SK-N-SH treated with all-trans-retinoic acid at 6 μM for 48 hours (cell line): ENCODE measurements around the gene SPDYE6.

Source experiments
- ATAC-seq: fragments of 200-7000 bp; cut with Tn5 transposase; 3 replicates; pipeline ENCODE4 v1.9.1; 2020; ENCODE audit warnings: mild to moderate bottlenecking, moderate library complexity
- ARNTL ChIP-seq: fragments of 450-650 bp; formaldehyde crosslinking; IDR thresholded peaks from 2 replicates; pipeline ENCODE4 v1.5.0; 2020; ENCODE audit warnings: low read depth, mild to moderate bottlenecking, moderate library complexity, borderline replicate concordance
- BACH2 ChIP-seq: fragments of 250-450 bp; sonication (Bioruptor Pico); IDR thresholded peaks from 2 replicates; pipeline ENCODE4 v1.9.0; 2021; ENCODE audit warnings: mild to moderate bottlenecking, borderline replicate concordance
- CREB5 ChIP-seq: fragments of 250-450 bp; sonication (Bioruptor Pico); IDR thresholded peaks from 2 replicates; pipeline ENCODE4 v1.5.1; 2020; ENCODE audit warnings: low read depth, mild to moderate bottlenecking, moderate library complexity
- CSDC2 ChIP-seq: fragments of 250-450 bp; sonication (Bioruptor Pico); IDR thresholded peaks from 2 replicates; pipeline ENCODE4 v1.5.0; 2020; ENCODE audit warnings: mild to moderate bottlenecking, moderate library complexity
- ESRRG ChIP-seq: fragments of 250-450 bp; sonication (Bioruptor Pico); IDR thresholded peaks from 2 replicates; pipeline ENCODE4 v1.6.1; 2021; ENCODE audit warnings: mild to moderate bottlenecking
- GLIS3 ChIP-seq: fragments of 250-450 bp; sonication (Bioruptor Pico); IDR thresholded peaks from 2 replicates; pipeline ENCODE4 v1.5.0; 2020; ENCODE audit warnings: mild to moderate bottlenecking, moderate library complexity
- ISL1 ChIP-seq: fragments of 250-450 bp; sonication (Bioruptor Pico); IDR thresholded peaks from 2 replicates; pipeline ENCODE4 v2.1.2; 2022; ENCODE audit warnings: mild to moderate bottlenecking, moderate library complexity
- PATZ1 ChIP-seq: fragments of 250-450 bp; sonication (Bioruptor Pico); IDR thresholded peaks from 2 replicates; pipeline ENCODE4 v1.8.0; 2020; ENCODE audit warnings: mild to moderate bottlenecking, moderate library complexity, borderline replicate concordance
- PPARA ChIP-seq: fragments of 250-450 bp; sonication (Bioruptor Pico); IDR thresholded peaks from 2 replicates; pipeline ENCODE4 v1.5.0; 2020; ENCODE audit warnings: mild to moderate bottlenecking, borderline replicate concordance
- RARB ChIP-seq: fragments of 250-450 bp; sonication (Bioruptor Pico); IDR thresholded peaks from 2 replicates; pipeline ENCODE4 v1.8.0; 2021; ENCODE audit warnings: mild to moderate bottlenecking, moderate library complexity
- SNAI2 ChIP-seq: fragments of 250-450 bp; sonication (Bioruptor Pico); IDR thresholded peaks from 2 replicates; pipeline ENCODE4 v1.5.0; 2020; ENCODE audit warnings: mild to moderate bottlenecking, moderate library complexity
- TCF4 ChIP-seq: fragments of 250-450 bp; sonication (Bioruptor Pico); IDR thresholded peaks from 2 replicates; pipeline ENCODE4 v1.8.0; 2021; ENCODE audit warnings: mild to moderate bottlenecking, moderate library complexity, borderline replicate concordance
- ZC3H10 ChIP-seq: fragments of 250-450 bp; sonication (Bioruptor Pico); IDR thresholded peaks from 2 replicates; pipeline ENCODE4 v1.5.1; 2021; ENCODE audit warnings: mild to moderate bottlenecking, moderate library complexity
- ZFP3 ChIP-seq: fragments of 250-450 bp; sonication (Bioruptor Pico); IDR thresholded peaks from 2 replicates; pipeline ENCODE4 v1.5.0; 2020; ENCODE audit warnings: mild to moderate bottlenecking, moderate library complexity
- ZFP30 ChIP-seq: fragments of 450-650 bp; formaldehyde crosslinking; IDR thresholded peaks from 2 replicates; pipeline ENCODE4 v1.5.0; 2022; ENCODE audit warnings: mild to moderate bottlenecking, moderate library complexity
- ZNF565 ChIP-seq: fragments of 450-650 bp; formaldehyde crosslinking; conservative IDR thresholded peaks from 2 replicates; pipeline ENCODE4 v1.5.0; 2020; ENCODE audit warnings: low read depth, mild to moderate bottlenecking, moderate library complexity
- ZNF70 ChIP-seq: fragments of 450-650 bp; formaldehyde crosslinking; IDR thresholded peaks from 2 replicates; pipeline ENCODE4 v1.5.0; 2020; ENCODE audit warnings: mild to moderate bottlenecking, moderate library complexity
- ZNF8 ChIP-seq: fragments of 450-650 bp; formaldehyde crosslinking; IDR thresholded peaks from 2 replicates; pipeline ENCODE4 v1.5.0; 2020; ENCODE audit warnings: mild to moderate bottlenecking, moderate library complexity
- TF ChIP-seq, protein P1 (sequence below): fragments of 250-450 bp; sonication (Bioruptor Pico); IDR thresholded peaks from 2 replicates; pipeline ENCODE4 v1.8.0; 2021; ENCODE audit warnings: low read depth, mild to moderate bottlenecking, moderate library complexity, borderline replicate concordance
- TF ChIP-seq, protein P2 (sequence below): fragments of 250-450 bp; sonication (Bioruptor Pico); IDR thresholded peaks from 2 replicates; pipeline ENCODE4 v1.5.1; 2021; ENCODE audit warnings: mild to moderate bottlenecking, moderate library complexity
- TF ChIP-seq, protein P3 (sequence below): fragments of 250-450 bp; sonication (Bioruptor Pico); IDR thresholded peaks from 2 replicates; pipeline ENCODE4 v1.5.0; 2020; ENCODE audit warnings: mild to moderate bottlenecking, moderate library complexity

SPDYE6 gene

GRCh38 chr7:102400360-102400759 is 44.1 kb upstream of the SPDYE6 start (continued):
- TF ChIP-seq, protein P1, sequence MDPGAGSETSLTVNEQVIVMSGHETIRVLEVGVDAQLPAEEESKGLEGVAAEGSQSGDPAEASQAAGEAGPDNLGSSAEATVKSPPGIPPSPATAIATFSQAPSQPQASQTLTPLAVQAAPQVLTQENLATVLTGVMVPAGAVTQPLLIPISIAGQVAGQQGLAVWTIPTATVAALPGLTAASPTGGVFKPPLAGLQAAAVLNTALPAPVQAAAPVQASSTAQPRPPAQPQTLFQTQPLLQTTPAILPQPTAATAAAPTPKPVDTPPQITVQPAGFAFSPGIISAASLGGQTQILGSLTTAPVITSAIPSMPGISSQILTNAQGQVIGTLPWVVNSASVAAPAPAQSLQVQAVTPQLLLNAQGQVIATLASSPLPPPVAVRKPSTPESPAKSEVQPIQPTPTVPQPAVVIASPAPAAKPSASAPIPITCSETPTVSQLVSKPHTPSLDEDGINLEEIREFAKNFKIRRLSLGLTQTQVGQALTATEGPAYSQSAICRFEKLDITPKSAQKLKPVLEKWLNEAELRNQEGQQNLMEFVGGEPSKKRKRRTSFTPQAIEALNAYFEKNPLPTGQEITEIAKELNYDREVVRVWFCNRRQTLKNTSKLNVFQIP (CRISPR knock-in tag): no peak
- TF ChIP-seq ZFP3 (no peak), ZFP30 (CRISPR knock-in tag) (no peak), CREB5 (CRISPR knock-in tag) (no peak), BACH2 (CRISPR knock-in tag) (no peak)

GRCh38 chr7:102398543-102398942 is 42.3 kb upstream of the SPDYE6 start:
- TF ChIP-seq TCF4 (CRISPR knock-in tag): no peak
- no peak for TF ChIP-seq ZNF8 (CRISPR knock-in tag)
- no peak for TF ChIP-seq ISL1
- TF ChIP-seq ZFP30 (CRISPR knock-in tag): no peak
- TF ChIP-seq ZC3H10: no peak
- TF ChIP-seq BACH2 (CRISPR knock-in tag): no peak
- TF ChIP-seq PPARA: no peak
- TF ChIP-seq RARB (CRISPR knock-in tag): no peak
- TF ChIP-seq, protein P1 (CRISPR knock-in tag): no peak
- no peak for TF ChIP-seq ARNTL (CRISPR knock-in tag)
- no peak for TF ChIP-seq SNAI2
- no peak for TF ChIP-seq CSDC2 (CRISPR knock-in tag)
- no peak for ATAC-seq

DNA sequence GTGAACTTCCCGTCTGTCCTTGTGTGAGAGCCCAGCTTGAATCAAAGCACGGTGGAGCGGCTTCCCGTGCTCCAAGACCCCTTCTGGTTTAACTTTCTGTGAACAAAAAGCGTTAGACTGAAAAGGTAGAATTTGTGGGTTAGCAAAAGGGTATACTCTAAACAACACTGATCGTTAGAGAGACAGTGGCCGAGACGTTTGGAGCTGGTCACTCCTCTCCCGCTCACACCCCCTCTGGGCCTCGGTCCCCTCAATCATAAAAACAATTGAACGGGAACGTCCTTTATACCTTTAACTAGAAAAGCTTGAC is 40.4 kb upstream of the SPDYE6 start:
- ATAC-seq: peak; percentile 12

DNA sequence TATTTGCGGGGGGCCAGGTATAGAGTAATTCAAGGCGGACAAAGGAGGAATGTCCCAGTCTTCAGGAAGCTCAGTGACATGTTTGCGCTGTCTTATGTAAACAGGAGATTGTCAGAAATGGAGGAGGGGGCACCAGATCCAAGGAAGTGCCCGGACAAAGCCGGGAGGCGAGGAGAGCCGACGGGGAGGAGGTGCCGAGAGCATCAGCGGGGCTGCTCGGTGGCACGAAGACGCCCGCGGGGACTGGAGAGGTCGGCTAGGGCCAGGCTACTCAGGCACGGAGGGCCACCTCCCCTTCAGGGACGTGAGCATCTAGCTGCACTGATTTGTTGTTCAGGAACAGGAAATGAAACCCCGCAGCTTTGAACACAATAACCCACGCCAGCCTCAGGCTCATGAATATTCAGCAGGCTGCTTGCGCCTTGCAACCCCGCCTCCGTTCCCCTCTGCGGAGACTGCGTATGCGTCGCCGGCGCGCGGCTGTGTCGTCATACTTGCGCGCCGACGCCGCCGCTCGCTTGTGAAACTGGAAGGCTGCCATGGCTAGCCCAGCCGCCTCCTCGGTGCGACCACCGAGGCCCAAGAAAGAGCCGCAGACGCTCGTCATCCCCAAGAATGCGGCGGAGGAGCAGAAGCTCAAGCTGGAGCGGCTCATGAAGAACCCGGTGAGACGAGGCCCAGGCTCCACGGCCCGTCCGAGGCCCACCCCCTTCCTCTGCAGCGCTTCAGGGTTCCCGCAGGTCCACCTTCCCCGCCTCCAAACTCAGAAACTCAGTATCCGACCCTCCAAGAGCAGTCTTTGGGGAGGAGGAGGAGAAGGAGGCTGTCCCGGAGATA is 39.8 kb upstream of the SPDYE6 start, which contains the start of gene PRKRIP1:
Gene PRKRIP1 (plus strand): TSS at position 491 of the 837 bp plus-strand sequence. CDS start 49 bp downstream, at position 540.
- peak; percentile 97 for ATAC-seq
- TF ChIP-seq SNAI2 (no peak), TCF4 (CRISPR knock-in tag) (0 out of 2 replicates have a peak, but pooled peaks have one; percentile 26), ISL1 (no peak), RARB (CRISPR knock-in tag) (peak; percentile 53; the same call in 1 of the 2 replicates), CSDC2 (CRISPR knock-in tag) (no peak), PATZ1 (CRISPR knock-in tag) (0 out of 2 replicates have a peak, but pooled peaks have one; percentile 31), ZNF70 (CRISPR knock-in tag) (peak; percentile 70; the same call in 1 of the 2 replicates), ZFP30 (CRISPR knock-in tag) (no peak), CREB5 (CRISPR knock-in tag) (peak; percentile 18; the same call in 1 of the 2 replicates)
- TF ChIP-seq, protein P2, sequence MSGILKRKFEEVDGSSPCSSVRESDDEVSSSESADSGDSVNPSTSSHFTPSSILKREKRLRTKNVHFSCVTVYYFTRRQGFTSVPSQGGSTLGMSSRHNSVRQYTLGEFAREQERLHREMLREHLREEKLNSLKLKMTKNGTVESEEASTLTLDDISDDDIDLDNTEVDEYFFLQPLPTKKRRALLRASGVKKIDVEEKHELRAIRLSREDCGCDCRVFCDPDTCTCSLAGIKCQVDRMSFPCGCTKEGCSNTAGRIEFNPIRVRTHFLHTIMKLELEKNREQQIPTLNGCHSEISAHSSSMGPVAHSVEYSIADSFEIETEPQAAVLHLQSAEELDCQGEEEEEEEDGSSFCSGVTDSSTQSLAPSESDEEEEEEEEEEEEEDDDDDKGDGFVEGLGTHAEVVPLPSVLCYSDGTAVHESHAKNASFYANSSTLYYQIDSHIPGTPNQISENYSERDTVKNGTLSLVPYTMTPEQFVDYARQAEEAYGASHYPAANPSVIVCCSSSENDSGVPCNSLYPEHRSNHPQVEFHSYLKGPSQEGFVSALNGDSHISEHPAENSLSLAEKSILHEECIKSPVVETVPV (CRISPR knock-in tag): no peak

More for the DNA sequence above, 40.4 kb upstream of the SPDYE6 start:
- TF ChIP-seq ZNF565 (no peak), ZC3H10 (no peak), CSDC2 (CRISPR knock-in tag) (no peak), ZNF8 (CRISPR knock-in tag) (no peak), ESRRG (no peak), ZNF70 (CRISPR knock-in tag) (no peak), RARB (CRISPR knock-in tag) (no peak), GLIS3 (no peak), ISL1 (no peak), PPARA (no peak), SNAI2 (no peak), ZFP3 (no peak)
- TF ChIP-seq, protein P3, sequence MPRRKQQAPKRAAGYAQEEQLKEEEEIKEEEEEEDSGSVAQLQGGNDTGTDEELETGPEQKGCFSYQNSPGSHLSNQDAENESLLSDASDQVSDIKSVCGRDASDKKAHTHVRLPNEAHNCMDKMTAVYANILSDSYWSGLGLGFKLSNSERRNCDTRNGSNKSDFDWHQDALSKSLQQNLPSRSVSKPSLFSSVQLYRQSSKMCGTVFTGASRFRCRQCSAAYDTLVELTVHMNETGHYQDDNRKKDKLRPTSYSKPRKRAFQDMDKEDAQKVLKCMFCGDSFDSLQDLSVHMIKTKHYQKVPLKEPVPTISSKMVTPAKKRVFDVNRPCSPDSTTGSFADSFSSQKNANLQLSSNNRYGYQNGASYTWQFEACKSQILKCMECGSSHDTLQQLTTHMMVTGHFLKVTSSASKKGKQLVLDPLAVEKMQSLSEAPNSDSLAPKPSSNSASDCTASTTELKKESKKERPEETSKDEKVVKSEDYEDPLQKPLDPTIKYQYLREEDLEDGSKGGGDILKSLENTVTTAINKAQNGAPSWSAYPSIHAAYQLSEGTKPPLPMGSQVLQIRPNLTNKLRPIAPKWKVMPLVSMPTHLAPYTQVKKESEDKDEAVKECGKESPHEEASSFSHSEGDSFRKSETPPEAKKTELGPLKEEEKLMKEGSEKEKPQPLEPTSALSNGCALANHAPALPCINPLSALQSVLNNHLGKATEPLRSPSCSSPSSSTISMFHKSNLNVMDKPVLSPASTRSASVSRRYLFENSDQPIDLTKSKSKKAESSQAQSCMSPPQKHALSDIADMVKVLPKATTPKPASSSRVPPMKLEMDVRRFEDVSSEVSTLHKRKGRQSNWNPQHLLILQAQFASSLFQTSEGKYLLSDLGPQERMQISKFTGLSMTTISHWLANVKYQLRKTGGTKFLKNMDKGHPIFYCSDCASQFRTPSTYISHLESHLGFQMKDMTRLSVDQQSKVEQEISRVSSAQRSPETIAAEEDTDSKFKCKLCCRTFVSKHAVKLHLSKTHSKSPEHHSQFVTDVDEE: no peak
